ENCODE results near the gene LYPD6B. TPM values are rescaled to one million over a fixed set of nuclear protein-coding genes. Genes with fewer than 3 reads are reported as not detected.

The LYPD6B gene
- total and polyA plus RNA-seq, 2 donors (not counting 3 experiments of a cell fraction or from before 2014, with no cell fraction given): not detected

DNA sequence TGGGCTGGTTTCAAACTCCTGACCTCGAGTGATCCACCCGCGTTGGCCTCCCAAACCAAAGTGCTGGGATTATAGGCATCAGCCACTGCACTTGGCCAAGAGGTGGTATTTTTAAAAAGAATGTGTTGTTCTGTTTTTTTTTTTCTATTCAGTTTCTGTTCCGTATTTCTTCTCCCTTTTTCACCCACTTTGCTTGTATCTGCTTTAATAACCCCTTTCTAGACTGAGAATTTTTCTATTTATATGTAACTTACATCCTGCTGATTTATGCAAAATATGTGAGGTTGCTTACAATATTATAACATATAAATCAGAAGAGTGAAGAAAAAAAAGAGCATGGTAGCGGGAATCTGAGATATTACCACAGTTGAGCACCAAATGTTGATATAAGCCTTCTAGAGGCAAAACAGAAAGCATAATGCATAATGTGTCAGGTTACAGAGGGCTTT is 17.2 kb upstream of the LYPD6B start:
- Histone ChIP-seq H2AFZ (ENCODE audit: low read depth, low read length) (no peak overlapping the region), H3K4me3 (replicated peaks in 1 of 3; ENCODE audit: insufficient read depth in 1 of 3, low read depth in 1 of 3, low read length in 3 of 3) (no peak overlapping the region), H3K4me1 (ENCODE audit: control insufficient read depth, extremely low read depth, insufficient read depth, low read length) (no peaks in the 10 kb centered on the region), H4K20me1 (replicated peaks; ENCODE audit: control insufficient read depth, extremely low read depth, insufficient read depth, low read length) (no peaks in the 10 kb centered on the region), H3K9me1 (replicated peaks; ENCODE audit: control insufficient read depth, extremely low read depth, insufficient read depth, low read length) (no peaks in the 10 kb centered on the region), H3K27ac (ENCODE audit: insufficient read depth, low read depth, low read length) (no peak overlapping the region), H3K4me2 (ENCODE audit: insufficient read depth, low read length) (no peak overlapping the region), H3K79me2 (ENCODE audit: control insufficient read depth, insufficient read depth, low read length) (no peaks in the 10 kb centered on the region), H3K9ac (replicated peaks; ENCODE audit: extremely low read depth, insufficient read depth, low read length) (no peak overlapping the region), H3K9me3 (replicated peaks; ENCODE audit: control insufficient read depth, insufficient read depth, low read length) (no peaks in the 10 kb centered on the region), H3K36me3 (ENCODE audit: control insufficient read depth in 2 of 2, extremely low read depth in 1 of 2, insufficient read depth in 2 of 2, low read length in 2 of 2) (no peaks in the 10 kb centered on the region), H3K27me3 (ENCODE audit: control insufficient read depth in 2 of 2, insufficient read depth in 2 of 2, low read length in 2 of 2) (peaks cover 0 to 1% of the 10 kb centered on the region in 2 experiments)
- dilution Hi-C loops (cut with MboI; ENCODE audit: extremely low pct_ligation_motif_present, low sequenced_read_pairs) (no loop called here), intact Hi-C loops (cut with micrococcal nuclease) (no loop called here)
- POLR2A ChIA-PET: no interaction called here
- BruUV-seq (replicated peaks): no TSS peak
- CTCF ChIA-PET: interaction anchor here (1.5 kb wide), 1 partner anchor 540 kb away, joined by 4 read pairs; no protein-coding TSS in a partner anchor
- FAIRE-seq (no peak), DNase-seq (ENCODE audit: low read depth, low spot score) (no peak)
- TF ChIP-seq, protein P1, sequence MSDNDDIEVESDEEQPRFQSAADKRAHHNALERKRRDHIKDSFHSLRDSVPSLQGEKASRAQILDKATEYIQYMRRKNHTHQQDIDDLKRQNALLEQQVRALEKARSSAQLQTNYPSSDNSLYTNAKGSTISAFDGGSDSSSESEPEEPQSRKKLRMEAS (IDR thresholded peaks at IDR 0.05; ENCODE audit: insufficient read depth, insufficient read length): no peak
- no peak for TF ChIP-seq FOS (IDR thresholded peaks at IDR 0.05; ENCODE audit: borderline replicate concordance, insufficient read depth, low read length)
- TF ChIP-seq POLR2A (IDR thresholded peaks at IDR 0.05; ENCODE audit: low read depth, low read length): no peak
- TF ChIP-seq, protein P2, sequence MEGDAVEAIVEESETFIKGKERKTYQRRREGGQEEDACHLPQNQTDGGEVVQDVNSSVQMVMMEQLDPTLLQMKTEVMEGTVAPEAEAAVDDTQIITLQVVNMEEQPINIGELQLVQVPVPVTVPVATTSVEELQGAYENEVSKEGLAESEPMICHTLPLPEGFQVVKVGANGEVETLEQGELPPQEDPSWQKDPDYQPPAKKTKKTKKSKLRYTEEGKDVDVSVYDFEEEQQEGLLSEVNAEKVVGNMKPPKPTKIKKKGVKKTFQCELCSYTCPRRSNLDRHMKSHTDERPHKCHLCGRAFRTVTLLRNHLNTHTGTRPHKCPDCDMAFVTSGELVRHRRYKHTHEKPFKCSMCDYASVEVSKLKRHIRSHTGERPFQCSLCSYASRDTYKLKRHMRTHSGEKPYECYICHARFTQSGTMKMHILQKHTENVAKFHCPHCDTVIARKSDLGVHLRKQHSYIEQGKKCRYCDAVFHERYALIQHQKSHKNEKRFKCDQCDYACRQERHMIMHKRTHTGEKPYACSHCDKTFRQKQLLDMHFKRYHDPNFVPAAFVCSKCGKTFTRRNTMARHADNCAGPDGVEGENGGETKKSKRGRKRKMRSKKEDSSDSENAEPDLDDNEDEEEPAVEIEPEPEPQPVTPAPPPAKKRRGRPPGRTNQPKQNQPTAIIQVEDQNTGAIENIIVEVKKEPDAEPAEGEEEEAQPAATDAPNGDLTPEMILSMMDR (IDR thresholded peaks at IDR 0.05; ENCODE audit: extremely low read depth in 1 of 2, insufficient read depth in 1 of 2, low read depth in 1 of 2, low read length in 2 of 2): no peak
- no peak for TF ChIP-seq POLR2AphosphoS5 (IDR thresholded peaks at IDR 0.05; ENCODE audit: insufficient read depth, low read depth, low read length)
- TF ChIP-seq GATA2 (IDR thresholded peaks at IDR 0.05; ENCODE audit: insufficient read depth, insufficient read length, low read depth, low read length): no peak
- TF ChIP-seq MYC (IDR thresholded peaks at IDR 0.05; ENCODE audit: low read depth, low read length): no peak
- TF ChIP-seq JUN (IDR thresholded peaks at IDR 0.05; ENCODE audit: borderline replicate concordance, insufficient read depth, insufficient read length, low read depth): no peak
- no peak for TF ChIP-seq EZH2 (IDR thresholded peaks at IDR 0.05; ENCODE audit: borderline replicate concordance, low read depth, low read length, severe bottlenecking)

Measured in endothelial cell of umbilical vein (primary cell).